ENCODE measurements around the gene PLD6.

- TF ChIP-seq POLR2A (IDR thresholded peaks at IDR 0.05) (no peak), CTCF (IDR thresholded peaks at IDR 0.05) (no peak), POLR2AphosphoS5 (IDR thresholded peaks at IDR 0.05) (no peak)
Observed at GRCh38 chr17:17167986-17168385, 38.1 kb downstream of the PLD6 start.

All from upper lobe of left lung (tissue), 4 donors.